H1 (cell line): ENCODE results near the gene PTTG1IP. TPM values are rescaled to one million over a fixed set of nuclear protein-coding genes. Genes with fewer than 3 reads are reported as not detected.

Experiments
- CTCF ChIA-PET: fragments of 300-600 bp; sonication (Branson Sonifier 250); formaldehyde crosslinking; loops from one replicate; lab custom pipeline; 2021; ENCODE audit not compliant: partially characterized antibody; lab: Charles Lee
- POLR2A ChIA-PET: fragments of 300-600 bp; sonication (Branson Sonifier 250); formaldehyde crosslinking; loops from one replicate; lab custom pipeline; 2021; ENCODE audit warnings: inconsistent platforms; ENCODE audit not compliant: partially characterized antibody; lab: Charles Lee
- DNase-seq, 2 experiments: peaks; one replicate each; pipeline versions ENCODE4 v3.0.0 to v3.0.0-alpha.2; 2010 to 2022; ENCODE audit warnings: low spot score in 2 of 2, low read depth in 1 of 2, mixed read lengths in 1 of 2
- FAIRE-seq: peaks from 2 replicates; lab custom pipeline; 2011; peaks lifted over from hg19 to GRCh38; lab: Jason Lieb, UNC
- H2AFZ ChIP-seq: 2 replicates; pipeline ENCODE4 v1.8.1; 2012; ENCODE audit warnings: low read length, inconsistent platforms
- H2AK5ac ChIP-seq: 2 replicates; pipeline ENCODE4 v1.6.1; 2013; ENCODE audit warnings: low read depth, low read length
- H2BK120ac ChIP-seq: replicated peaks from 2 replicates; pipeline ENCODE3; 2013; ENCODE audit warnings: low read depth, low read length, inconsistent platforms
- H2BK12ac ChIP-seq: 2 replicates; pipeline ENCODE4 v1.6.1; 2013; ENCODE audit warnings: low read depth, low read length
- H2BK15ac ChIP-seq: 2 replicates; pipeline ENCODE4 v1.6.1; 2013; ENCODE audit warnings: low read length
- H2BK20ac ChIP-seq: 2 replicates; pipeline ENCODE4 v1.6.1; 2013; ENCODE audit warnings: low read length
- H2BK5ac ChIP-seq: 2 replicates; pipeline ENCODE4 v1.6.1; 2013; ENCODE audit warnings: low read depth, low read length
- H3K14ac ChIP-seq: 2 replicates; pipeline ENCODE4 v1.6.1; 2013; ENCODE audit warnings: inconsistent platforms; ENCODE audit not compliant: insufficient read length
- H3K18ac ChIP-seq: 2 replicates; pipeline ENCODE4 v1.6.1; 2013; ENCODE audit warnings: low read length; ENCODE audit errors: extremely low read depth
- H3K23ac ChIP-seq: 2 replicates; pipeline ENCODE4 v1.6.1; 2013; ENCODE audit warnings: inconsistent platforms; ENCODE audit not compliant: insufficient read length
- H3K23me2 ChIP-seq: 2 replicates; pipeline ENCODE4 v1.6.1; 2013; ENCODE audit warnings: low read depth, low read length
- H3K27ac ChIP-seq: 2 replicates; pipeline ENCODE4 v1.6.1; 2011; ENCODE audit warnings: low read depth, low read length, inconsistent platforms
- H3K27me3 ChIP-seq, 4 experiments: replicated peaks in 1 of 4; 1 replicate in 1 of 4; 2 replicates in 3 of 4; pipeline versions ENCODE4 v1.6.1 to v1.8.1; 2011 to 2013; ENCODE audit warnings: low read length in 3 of 4, mild to moderate bottlenecking in 3 of 4, inconsistent platforms in 2 of 4, mixed read lengths in 2 of 4, moderate library complexity in 1 of 4; ENCODE audit not compliant: control insufficient read depth in 3 of 4, insufficient read depth in 3 of 4; ENCODE audit errors: extremely low read depth in 1 of 4
- H3K36me3 ChIP-seq, 4 experiments: 2 replicates each; pipeline versions ENCODE4 v1.6.1 to v1.8.1; 2011 to 2013; ENCODE audit warnings: mild to moderate bottlenecking in 4 of 4, low read length in 3 of 4, moderate library complexity in 2 of 4, control low read depth in 1 of 4, inconsistent platforms in 1 of 4; ENCODE audit not compliant: insufficient read depth in 4 of 4, control insufficient read depth in 2 of 4
- H3K4ac ChIP-seq: replicated peaks from 2 replicates; pipeline ENCODE3; 2013; ENCODE audit warnings: low read length, low read depth, mixed read lengths, inconsistent platforms; ENCODE audit not compliant: insufficient read length
- H3K4me1 ChIP-seq, 4 experiments: replicated peaks in 1 of 4; 1 replicate in 1 of 4; 2 replicates in 3 of 4; pipeline versions ENCODE4 v1.6.1 to v1.8.1; 2011 to 2013; ENCODE audit warnings: low read length in 3 of 4, inconsistent platforms in 2 of 4, mixed read lengths in 1 of 4; ENCODE audit not compliant: insufficient read depth in 4 of 4, control insufficient read depth in 3 of 4
- H3K4me2 ChIP-seq, 2 experiments: 2 replicates each; pipeline versions ENCODE4 v1.6.1 to v1.8.1; 2011 to 2013; ENCODE audit warnings: low read depth in 2 of 2, low read length in 2 of 2, control low read depth in 1 of 2, inconsistent platforms in 1 of 2, mild to moderate bottlenecking in 1 of 2; ENCODE audit not compliant: insufficient read depth in 1 of 2
- H3K4me3 ChIP-seq, 4 experiments: fragments of 200-600, 300-600 bp in 1 of 4; sonication (generic), shearing (Covaris generic), sonication (Bioruptor Twin) in 1 of 4; 2 replicates each; pipeline versions ENCODE4 v1.5.1 to v1.8.1; 2011 to 2016; ENCODE audit warnings: low read length in 4 of 4, low read depth in 3 of 4, control low read depth in 2 of 4, inconsistent platforms in 2 of 4, mild to moderate bottlenecking in 2 of 4, mixed read lengths in 1 of 4, moderate library complexity in 1 of 4; ENCODE audit not compliant: insufficient read depth in 2 of 4; ENCODE audit errors: extremely low read depth in 1 of 4
- H3K56ac ChIP-seq: replicated peaks from 2 replicates; pipeline ENCODE3; 2013; ENCODE audit warnings: low read depth, mild to moderate bottlenecking, mixed read lengths, low read length, inconsistent platforms; ENCODE audit not compliant: insufficient read length
- H3K79me1 ChIP-seq: 2 replicates; pipeline ENCODE4 v1.6.1; 2013; ENCODE audit warnings: low read depth, low read length, control low read depth
- H3K79me2 ChIP-seq, 2 experiments: 2 replicates each; pipeline versions ENCODE4 v1.6.1 to v1.8.1; 2012 to 2013; ENCODE audit warnings: low read length in 2 of 2, mild to moderate bottlenecking in 2 of 2, inconsistent platforms in 1 of 2; ENCODE audit not compliant: insufficient read depth in 2 of 2, control insufficient read depth in 1 of 2
- H3K9ac ChIP-seq, 4 experiments: replicated peaks in 1 of 4; 1 replicate in 1 of 4; 2 replicates in 3 of 4; pipeline versions ENCODE4 v1.6.1 to v1.8.1; 2011 to 2013; ENCODE audit warnings: low read depth in 3 of 4, low read length in 3 of 4, control low read depth in 2 of 4, mild to moderate bottlenecking in 2 of 4, moderate library complexity in 2 of 4, inconsistent platforms in 1 of 4; ENCODE audit errors: extremely low read depth in 1 of 4
- H3K9me3 ChIP-seq, 2 experiments: 2 replicates each; pipeline versions ENCODE4 v1.6.1 to v1.8.1; 2012 to 2013; ENCODE audit warnings: mild to moderate bottlenecking in 2 of 2, moderate library complexity in 2 of 2, control low read depth in 1 of 2, inconsistent platforms in 1 of 2, low read depth in 1 of 2, low read length in 1 of 2, mixed read lengths in 1 of 2; ENCODE audit not compliant: insufficient read depth in 2 of 2
- H4K20me1 ChIP-seq, 2 experiments: replicated peaks in 1 of 2; 2 replicates each; pipeline versions ENCODE3 to v1.8.1; 2011 to 2013; ENCODE audit warnings: inconsistent platforms in 2 of 2, low read length in 2 of 2, mild to moderate bottlenecking in 1 of 2; ENCODE audit not compliant: insufficient read depth in 2 of 2, control insufficient read depth in 1 of 2
- H4K5ac ChIP-seq: 2 replicates; pipeline ENCODE4 v1.6.1; 2013; ENCODE audit warnings: low read length, low read depth, mixed read lengths, inconsistent platforms; ENCODE audit not compliant: insufficient read length
- H4K8ac ChIP-seq: 2 replicates; pipeline ENCODE4 v1.8.0; 2013; ENCODE audit warnings: mild to moderate bottlenecking, moderate library complexity, low read length, inconsistent platforms; ENCODE audit not compliant: insufficient read depth; ENCODE audit errors: extremely low read depth
- H4K91ac ChIP-seq: replicated peaks from 2 replicates; pipeline ENCODE3; 2013; ENCODE audit warnings: low read length, mixed read lengths, inconsistent platforms; ENCODE audit not compliant: insufficient read length
- CEBPB ChIP-seq: IDR thresholded peaks from 2 replicates; pipeline ENCODE4 v1.6.1; 2012; ENCODE audit warnings: low read depth, low read length
- GTF2F1 ChIP-seq: IDR thresholded peaks from 2 replicates; pipeline ENCODE4 v1.6.1; 2012; ENCODE audit warnings: low read depth, low read length, improper control_type of control experiment, borderline replicate concordance
- HDAC6 ChIP-seq: IDR thresholded peaks from one replicate; pipeline ENCODE4 v1.7.1; 2012; ENCODE audit warnings: low read depth, mild to moderate bottlenecking, inconsistent platforms, low read length, moderate library complexity
- KDM1A ChIP-seq: fragments of 200-600, 300-600 bp; sonication (generic); IDR thresholded peaks from 2 replicates; pipeline ENCODE4 v1.7.1; 2016; ENCODE audit warnings: mild to moderate bottlenecking, low read length, borderline replicate concordance
- KDM5A ChIP-seq: fragments of 200-600 bp; IDR thresholded peaks from 2 replicates; pipeline ENCODE4 v1.7.1; 2012; ENCODE audit warnings: mild to moderate bottlenecking, low read length, inconsistent platforms, mixed read lengths
- POLR2A ChIP-seq, 2 experiments: IDR thresholded peaks; 1 replicate in 1 of 2; 2 replicates in 1 of 2; pipeline ENCODE4 v1.6.1; 2011; ENCODE audit warnings: low read depth in 2 of 2, low read length in 2 of 2, mild to moderate bottlenecking in 2 of 2; ENCODE audit errors: control extremely low read depth in 1 of 2
- TAF7 ChIP-seq: optimal IDR thresholded peaks from 2 replicates; pipeline ENCODE3; 2011; ENCODE audit warnings: low read depth, mild to moderate bottlenecking, inconsistent platforms, low read length, moderate library complexity, borderline replicate concordance
- WGBS, 2 experiments: shearing (Covaris generic) in 1 of 2; methylation state at CpG; one replicate each; pipeline versions ENCODE4 v1.1.6 to v1.1.7; 2013 to 2015; ENCODE audit warnings: low lambda C conversion rate in 2 of 2, mixed read lengths in 2 of 2, inconsistent platforms in 1 of 2, low coverage in 1 of 2, missing lambda C conversion rate in 1 of 2; ENCODE audit not compliant: insufficient replicate concordance in 2 of 2, insufficient coverage in 1 of 2, insufficient read length in 1 of 2; ENCODE audit errors: extremely low coverage in 1 of 2, missing lambda C conversion rate in 1 of 2; 5-methylcytosine and 5-hydroxymethylcytosine counted together
- polyA plus RNA-seq, 7 experiments: library from polyadenylated mRNA; depleted of rRNA in 3 of 7; stranded (reverse) in 5 of 7; unstranded in 2 of 7; fragments of >200 nt in 5 of 7; fragments of 200-250 nt in 2 of 7; gene quantifications; 1 replicate in 5 of 7; 2 replicates in 1 of 7; 4 replicates in 1 of 7; pipeline versions ENCODE4 v1.2.1 to v1.2.3, GENCODE V29; 2011 to 2013; ENCODE audit warnings: missing spikeins in 2 of 7, mixed read lengths in 2 of 7
- total RNA-seq: library from RNA; stranded (reverse); fragmentation: NEBNext Ultra II Directional; extraction: Animal tissue kit (Norgen Biotek cat#: 25700); gene quantifications from 2 replicates; pipeline ENCODE4 v1.2.1, GENCODE V29; 2021
- TF ChIP-seq, protein P1 (sequence below): IDR thresholded peaks from 2 replicates; pipeline ENCODE4 v1.6.1; 2011; ENCODE audit warnings: low read length, improper control_type of control experiment
- TF ChIP-seq, protein P2 (sequence below): IDR thresholded peaks from 2 replicates; pipeline ENCODE4 v1.6.1; 2011; ENCODE audit warnings: low read depth, mild to moderate bottlenecking, low read length; ENCODE audit not compliant: insufficient read depth

The PTTG1IP gene
- total and polyA plus RNA-seq, 2 of the 8 experiments (the other 6 are each of a cell fraction or from before 2014, with no cell fraction given): 90.8 to 130 TPM

- Histone ChIP-seq H2AK5ac (no peak overlapping the region), H4K20me1 (peaks cover 3 to 8% of the 10 kb centered on the region in 2 experiments), H3K27ac (no peak overlapping the region), H4K5ac (no peak overlapping the region), H3K23me2 (peaks cover 3% of the 10 kb centered on the region; the same call in 1 of the 2 replicates), H4K8ac (no peak overlapping the region), H2BK12ac (no peak overlapping the region), H3K14ac (no peak overlapping the region), H3K4me1 (peaks cover 0 to 16% (median 4%) of the 10 kb centered on the region in 4 experiments; a peak in 5 of 7 replicates), H2BK15ac (no peak overlapping the region), H3K23ac (no peak overlapping the region), H2BK20ac (no peak overlapping the region), H4K91ac (no peak overlapping the region), H3K56ac (no peak overlapping the region), H3K9me3 (no peaks in the 10 kb centered on the region; a peak in 1 of 4 replicates), H3K4me2 (no peak overlapping the region), H3K79me1 (peaks cover 2% of the 10 kb centered on the region; the same call in 1 of the 2 replicates), H3K18ac (no peak overlapping the region), H2BK5ac (no peak overlapping the region), H3K4ac (no peak overlapping the region), H3K79me2 (no peaks in the 10 kb centered on the region; a peak in 1 of 4 replicates), H3K4me3 (no peak overlapping the region), H3K9ac (no peak overlapping the region), H2BK120ac (no peak overlapping the region), H3K27me3 (no peaks in the 10 kb centered on the region), H2AFZ (no peak overlapping the region), H3K36me3 (peaks cover 14 to 27% (median 23%) of the 10 kb centered on the region in 4 experiments; a peak in 7 of 8 replicates)
- ChIA-PET CTCF (interaction anchor here (1.1 kb wide), 1 partner anchor 11 kb away, joined by 3 read pairs; no protein-coding TSS in a partner anchor), POLR2A (no interaction called here)
- TF ChIP-seq, protein P1, sequence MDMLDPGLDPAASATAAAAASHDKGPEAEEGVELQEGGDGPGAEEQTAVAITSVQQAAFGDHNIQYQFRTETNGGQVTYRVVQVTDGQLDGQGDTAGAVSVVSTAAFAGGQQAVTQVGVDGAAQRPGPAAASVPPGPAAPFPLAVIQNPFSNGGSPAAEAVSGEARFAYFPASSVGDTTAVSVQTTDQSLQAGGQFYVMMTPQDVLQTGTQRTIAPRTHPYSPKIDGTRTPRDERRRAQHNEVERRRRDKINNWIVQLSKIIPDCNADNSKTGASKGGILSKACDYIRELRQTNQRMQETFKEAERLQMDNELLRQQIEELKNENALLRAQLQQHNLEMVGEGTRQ: no peak
- TF ChIP-seq KDM5A (no peak), TAF7 (no peak), POLR2A (IDR thresholded peaks at IDR 0.05; ENCODE audit: control extremely low read depth in 1 of 2, low read depth in 2 of 2, low read length in 2 of 2) (no peak), HDAC6 (no peak), GTF2F1 (no peak), KDM1A (no peak), CEBPB (no peak)
- TF ChIP-seq, protein P2, sequence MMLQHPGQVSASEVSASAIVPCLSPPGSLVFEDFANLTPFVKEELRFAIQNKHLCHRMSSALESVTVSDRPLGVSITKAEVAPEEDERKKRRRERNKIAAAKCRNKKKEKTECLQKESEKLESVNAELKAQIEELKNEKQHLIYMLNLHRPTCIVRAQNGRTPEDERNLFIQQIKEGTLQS: no peak
- FAIRE-seq: no peak
- WGBS, 2 experiments: 95% methylated on average over 27 of the region's 36 CpGs; no CpG with 5 or more reads in 1 of the 2 experiments
- DNase-seq: no peak
These were observed 24.5 kb downstream of the PTTG1IP start for GRCh38 chr21:44848821-44849521.
